Liver (tissue), 9 donors: ENCODE results near the gene LRIG1. TPM values are rescaled to one million over a fixed set of nuclear protein-coding genes. Genes with fewer than 3 reads are reported as not detected.
A peak's percentile ranks its signal among the peaks of the same experiment; 100 is the strongest.

ENCODE experiments used
- DNase-seq: peaks from one replicate; pipeline ENCODE4 v3.0.0-alpha.2; 2017; ENCODE audit warnings: low spot score
- H3K27ac ChIP-seq, 2 donors: one replicate each; pipeline ENCODE4 v1.7.0; 2013; ENCODE audit warnings: inconsistent platforms in 2 of 2, low read length in 2 of 2, control low read depth in 1 of 2, low read depth in 1 of 2, mild to moderate bottlenecking in 1 of 2
- H3K27me3 ChIP-seq, 4 donors: one replicate each; pipeline versions ENCODE4 v1.6.1 to v1.7.0; 2013; ENCODE audit warnings: low read length in 3 of 4, inconsistent platforms in 1 of 4, mild to moderate bottlenecking in 1 of 4, moderate library complexity in 1 of 4; ENCODE audit not compliant: control insufficient read depth in 4 of 4, insufficient read depth in 4 of 4
- H3K36me3 ChIP-seq, 4 donors: one replicate each; pipeline versions ENCODE4 v1.6.1 to v1.7.0; 2013; ENCODE audit warnings: low read length in 3 of 4, mild to moderate bottlenecking in 3 of 4, low read depth in 1 of 4, moderate library complexity in 1 of 4; ENCODE audit not compliant: control insufficient read depth in 4 of 4, insufficient read depth in 3 of 4
- H3K4me1 ChIP-seq, 4 donors: one replicate each; pipeline versions ENCODE4 v1.6.1 to v1.7.0; 2013; ENCODE audit warnings: low read length in 3 of 4, mild to moderate bottlenecking in 3 of 4, moderate library complexity in 1 of 4; ENCODE audit not compliant: control insufficient read depth in 4 of 4, insufficient read depth in 4 of 4
- H3K4me3 ChIP-seq, 3 donors: one replicate each; pipeline versions ENCODE4 v1.6.1 to v1.7.0; 2013; ENCODE audit warnings: low read length in 3 of 3, control low read depth in 1 of 3, low read depth in 1 of 3, mild to moderate bottlenecking in 1 of 3
- H3K9ac ChIP-seq, 2 donors: one replicate each; pipeline ENCODE4 v1.7.0; 2013; ENCODE audit warnings: low read length in 2 of 2, mild to moderate bottlenecking in 2 of 2, moderate library complexity in 2 of 2, control low read depth in 1 of 2, low read depth in 1 of 2
- H3K9me3 ChIP-seq, 4 donors: one replicate each; pipeline versions ENCODE4 v1.6.1 to v1.7.0; 2013; ENCODE audit warnings: low read length in 3 of 4; ENCODE audit not compliant: control insufficient read depth in 4 of 4
- ATF3 ChIP-seq: IDR thresholded peaks from 2 replicates; pipeline ENCODE4 v1.6.1; 2016; ENCODE audit warnings: antibody characterized with exemption
- CTCF ChIP-seq: fragments of 150-350 bp; IDR thresholded peaks from 2 replicates; pipeline ENCODE4 v1.5.1; 2017; ENCODE audit warnings: improper control_type of control experiment, low read depth, low read length; ENCODE audit not compliant: missing input control
- EGR1 ChIP-seq, 2 donors: IDR thresholded peaks; 2 replicates each; pipeline ENCODE4 v1.6.1; 2016 to 2018; ENCODE audit warnings: antibody characterized with exemption in 2 of 2, low read depth in 2 of 2
- FOXA1 ChIP-seq: IDR thresholded peaks from 2 replicates; pipeline ENCODE4 v1.6.1; 2016; ENCODE audit warnings: antibody characterized with exemption
- GABPA ChIP-seq, 2 donors: IDR thresholded peaks in 1 of 2; conservative IDR thresholded peaks in 1 of 2; 2 replicates each; pipeline ENCODE4 v1.6.1; 2016; ENCODE audit warnings: antibody characterized with exemption in 2 of 2, mild to moderate bottlenecking in 1 of 2, moderate library complexity in 1 of 2
- HNF4A ChIP-seq, 2 donors: conservative IDR thresholded peaks; 2 replicates each; pipeline ENCODE4 v1.6.1; 2016; ENCODE audit warnings: antibody characterized with exemption in 2 of 2, mild to moderate bottlenecking in 2 of 2
- HNF4G ChIP-seq: IDR thresholded peaks from 2 replicates; pipeline ENCODE4 v1.6.1; 2016; ENCODE audit warnings: antibody characterized with exemption
- JUND ChIP-seq, 2 donors: IDR thresholded peaks; 2 replicates each; pipeline ENCODE4 v1.6.1; 2016; ENCODE audit warnings: antibody characterized with exemption in 2 of 2
- NR2F2 ChIP-seq: IDR thresholded peaks from 2 replicates; pipeline ENCODE4 v1.6.1; 2016; ENCODE audit warnings: antibody characterized with exemption
- RAD21 ChIP-seq, 2 donors: IDR thresholded peaks; 2 replicates each; pipeline ENCODE4 v1.6.1; 2016; ENCODE audit warnings: antibody characterized with exemption in 2 of 2, mild to moderate bottlenecking in 2 of 2
- RXRA ChIP-seq, 2 donors: IDR thresholded peaks; 2 replicates each; pipeline ENCODE4 v1.6.1; 2017 to 2018; ENCODE audit warnings: antibody characterized with exemption in 2 of 2, mild to moderate bottlenecking in 1 of 2
- SP1 ChIP-seq: IDR thresholded peaks from 2 replicates; pipeline ENCODE4 v1.6.1; 2018; ENCODE audit warnings: antibody characterized with exemption, mild to moderate bottlenecking
- TAF1 ChIP-seq: conservative IDR thresholded peaks from 2 replicates; pipeline ENCODE4 v1.6.1; 2016; ENCODE audit warnings: antibody characterized with exemption, mild to moderate bottlenecking
- YY1 ChIP-seq: IDR thresholded peaks from 2 replicates; pipeline ENCODE4 v1.6.1; 2016; ENCODE audit warnings: antibody characterized with exemption, mild to moderate bottlenecking
- WGBS: extraction: QIAGEN DNeasy Blood & Tissue Kit; methylation state at CpG from one replicate; pipeline ENCODE4 v1.1.7; 2013; 5-methylcytosine and 5-hydroxymethylcytosine counted together
- polyA plus RNA-seq, 2 donors: library from polyadenylated mRNA; stranded (reverse) in 1 of 2; unstranded in 1 of 2; fragments of 200-250 nt in 1 of 2; fragments of >200 nt in 1 of 2; fragmentation: Nextera tagmentation in 1 of 2; extraction: Ambion mirVana in 1 of 2; gene quantifications; one replicate each; pipeline versions ENCODE4 v1.2.1 to v1.2.3, GENCODE V29; 2013 to 2015
- total RNA-seq, 2 donors: library from RNA; depleted of rRNA; stranded (reverse); fragments of >200 nt; gene quantifications; one replicate each; pipeline ENCODE4 v1.2.3, GENCODE V29; 2014
- TF ChIP-seq, protein P1 (sequence below): IDR thresholded peaks from 2 replicates; pipeline ENCODE4 v1.6.1; 2016; ENCODE audit warnings: antibody characterized with exemption, mild to moderate bottlenecking
- TF ChIP-seq, protein P2 (sequence below): IDR thresholded peaks from 2 replicates; pipeline ENCODE4 v1.6.1; 2016; ENCODE audit warnings: antibody characterized with exemption
- TF ChIP-seq, protein P3 (sequence below): IDR thresholded peaks from 2 replicates; pipeline ENCODE4 v1.6.1; 2016; ENCODE audit warnings: antibody characterized with exemption
- donor health status: healthy.
- donor health status: healthy.
- donor health status: healthy.
- donor health status: healthy.
- donor health status: healthy.

Gene LRIG1
- total and polyA plus RNA-seq, 4 donors, result 9.4 to 48.9 (median 12.9) TPM

DNA sequence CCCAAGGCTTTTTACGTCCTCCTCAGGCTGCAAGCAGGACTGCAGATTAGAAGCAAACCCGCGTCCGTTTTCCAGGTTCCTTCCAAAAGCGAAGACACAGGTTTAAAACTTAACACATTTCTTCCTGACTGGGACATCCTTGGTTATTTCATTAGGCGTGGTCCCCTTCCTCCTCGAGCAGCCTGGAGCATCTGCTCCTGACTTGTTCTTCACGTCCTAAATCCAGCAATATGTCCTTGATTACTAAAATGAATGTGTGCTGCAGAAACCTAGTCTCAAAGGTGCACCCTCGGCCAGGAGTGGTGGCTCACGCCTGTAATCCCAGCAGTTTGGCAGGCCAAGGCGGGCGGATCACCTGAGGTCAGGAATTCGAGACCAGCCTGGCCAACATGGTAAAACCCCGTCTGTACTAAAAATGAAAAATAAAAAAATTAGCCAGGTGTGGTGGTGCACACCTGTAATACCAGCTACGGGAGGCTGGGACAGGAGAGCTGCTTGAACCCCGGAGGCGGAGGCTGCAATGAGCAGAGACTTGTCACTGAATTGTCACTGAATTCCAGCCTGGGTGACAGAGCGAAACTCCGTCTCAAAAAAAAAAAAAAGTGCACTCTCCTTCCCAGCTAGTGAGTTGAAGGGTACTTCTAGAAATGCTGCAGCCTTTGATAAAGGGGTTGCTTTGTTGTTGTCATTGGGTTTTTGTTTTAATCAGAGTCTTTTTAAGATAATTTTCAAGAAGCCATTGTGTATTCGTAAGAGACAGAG lies 842 bp upstream of the LRIG1 start:
- H3K9me3 ChIP-seq, result no peaks in the 10 kb centered on the region
- no peak overlapping the region for H3K9ac ChIP-seq
- no peak for DNase-seq
- H3K4me1 ChIP-seq, result peaks cover 0 to 47% (median 30%) of the 10 kb centered on the region in 4 donors
- peak overlapping the region; percentile 27 to 74 (median 45) for H3K4me3 ChIP-seq
- H3K36me3 ChIP-seq, result no peaks in the 10 kb centered on the region
- H3K27ac ChIP-seq, result peak overlapping the region in 1 of 2 donors; percentile 9
- whole genome bisulfite sequencing, result 31% methylated on average over 20 of the region's 20 CpGs
- H3K27me3 ChIP-seq, result no peaks in the 10 kb centered on the region
- peak in 1 of 2 donors; percentile 19 for TF ChIP-seq RXRA (IDR thresholded peaks at IDR 0.05)
- no peak for TF ChIP-seq GABPA (IDR thresholded peaks at IDR 0.05 in 1 of 2, conservative IDR thresholded peaks at IDR 0.05 in 1 of 2)

DNA sequence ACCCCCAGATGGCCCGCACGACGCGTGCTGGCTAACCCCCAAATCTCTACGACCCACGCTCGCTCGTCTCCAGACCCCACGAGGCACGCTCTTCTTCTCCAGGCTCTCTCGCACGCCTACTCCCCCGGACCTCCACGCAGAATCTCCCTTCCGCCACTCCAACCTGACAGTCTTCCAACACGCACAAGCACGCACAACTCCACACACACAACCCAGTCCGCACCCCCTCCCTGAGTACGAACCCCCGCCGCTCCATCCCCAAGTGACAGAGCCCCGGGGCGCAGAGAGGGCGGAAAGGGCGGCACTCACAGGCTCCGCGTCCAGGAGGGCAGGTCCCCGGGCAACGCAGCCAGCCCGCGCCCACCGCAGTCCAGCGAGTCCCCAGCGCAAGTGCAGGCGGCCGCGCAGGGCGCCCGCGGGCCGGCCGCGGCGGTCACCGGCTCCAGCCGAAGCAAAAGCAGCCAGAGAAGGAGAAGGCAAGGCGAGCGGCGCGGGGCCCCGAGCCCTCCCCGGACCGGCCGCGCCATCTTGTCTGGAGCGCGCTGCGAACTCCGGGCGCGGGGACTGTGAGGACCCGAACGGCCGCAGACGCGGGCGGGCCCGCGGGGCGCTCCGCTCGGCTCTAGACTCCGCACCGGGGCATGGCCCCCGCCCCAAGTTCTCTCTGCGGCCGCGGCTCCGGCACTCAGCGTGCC lies 794 bp downstream of the LRIG1 start:
- Histone ChIP-seq H3K4me3 (peak overlapping the region; percentile 84 to 93 (median 92)), H3K27me3 (no peaks in the 10 kb centered on the region), H3K9ac (peak overlapping the region in 1 of 2 donors; percentile 71), H3K4me1 (peaks cover 5 to 43% (median 29%) of the 10 kb centered on the region in 4 donors), H3K27ac (peak overlapping the region; percentile 77 to 86), H3K9me3 (no peaks in the 10 kb centered on the region), H3K36me3 (no peaks in the 10 kb centered on the region)
- TF ChIP-seq HNF4A (conservative IDR thresholded peaks at IDR 0.05), result no peak
- no peak for TF ChIP-seq HNF4G
- TF ChIP-seq ATF3, result no peak
- no peak for TF ChIP-seq SP1
- no peak for TF ChIP-seq EGR1 (IDR thresholded peaks at IDR 0.05; ENCODE audit: low read depth in 2 of 2)
- TF ChIP-seq RXRA (IDR thresholded peaks at IDR 0.05), result no peak
- no peak for TF ChIP-seq TAF1
- TF ChIP-seq RAD21 (IDR thresholded peaks at IDR 0.05), result no peak
- TF ChIP-seq, protein P1, sequence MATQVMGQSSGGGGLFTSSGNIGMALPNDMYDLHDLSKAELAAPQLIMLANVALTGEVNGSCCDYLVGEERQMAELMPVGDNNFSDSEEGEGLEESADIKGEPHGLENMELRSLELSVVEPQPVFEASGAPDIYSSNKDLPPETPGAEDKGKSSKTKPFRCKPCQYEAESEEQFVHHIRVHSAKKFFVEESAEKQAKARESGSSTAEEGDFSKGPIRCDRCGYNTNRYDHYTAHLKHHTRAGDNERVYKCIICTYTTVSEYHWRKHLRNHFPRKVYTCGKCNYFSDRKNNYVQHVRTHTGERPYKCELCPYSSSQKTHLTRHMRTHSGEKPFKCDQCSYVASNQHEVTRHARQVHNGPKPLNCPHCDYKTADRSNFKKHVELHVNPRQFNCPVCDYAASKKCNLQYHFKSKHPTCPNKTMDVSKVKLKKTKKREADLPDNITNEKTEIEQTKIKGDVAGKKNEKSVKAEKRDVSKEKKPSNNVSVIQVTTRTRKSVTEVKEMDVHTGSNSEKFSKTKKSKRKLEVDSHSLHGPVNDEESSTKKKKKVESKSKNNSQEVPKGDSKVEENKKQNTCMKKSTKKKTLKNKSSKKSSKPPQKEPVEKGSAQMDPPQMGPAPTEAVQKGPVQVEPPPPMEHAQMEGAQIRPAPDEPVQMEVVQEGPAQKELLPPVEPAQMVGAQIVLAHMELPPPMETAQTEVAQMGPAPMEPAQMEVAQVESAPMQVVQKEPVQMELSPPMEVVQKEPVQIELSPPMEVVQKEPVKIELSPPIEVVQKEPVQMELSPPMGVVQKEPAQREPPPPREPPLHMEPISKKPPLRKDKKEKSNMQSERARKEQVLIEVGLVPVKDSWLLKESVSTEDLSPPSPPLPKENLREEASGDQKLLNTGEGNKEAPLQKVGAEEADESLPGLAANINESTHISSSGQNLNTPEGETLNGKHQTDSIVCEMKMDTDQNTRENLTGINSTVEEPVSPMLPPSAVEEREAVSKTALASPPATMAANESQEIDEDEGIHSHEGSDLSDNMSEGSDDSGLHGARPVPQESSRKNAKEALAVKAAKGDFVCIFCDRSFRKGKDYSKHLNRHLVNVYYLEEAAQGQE, result no peak
- TF ChIP-seq FOXA1, result no peak
- TF ChIP-seq, protein P2, sequence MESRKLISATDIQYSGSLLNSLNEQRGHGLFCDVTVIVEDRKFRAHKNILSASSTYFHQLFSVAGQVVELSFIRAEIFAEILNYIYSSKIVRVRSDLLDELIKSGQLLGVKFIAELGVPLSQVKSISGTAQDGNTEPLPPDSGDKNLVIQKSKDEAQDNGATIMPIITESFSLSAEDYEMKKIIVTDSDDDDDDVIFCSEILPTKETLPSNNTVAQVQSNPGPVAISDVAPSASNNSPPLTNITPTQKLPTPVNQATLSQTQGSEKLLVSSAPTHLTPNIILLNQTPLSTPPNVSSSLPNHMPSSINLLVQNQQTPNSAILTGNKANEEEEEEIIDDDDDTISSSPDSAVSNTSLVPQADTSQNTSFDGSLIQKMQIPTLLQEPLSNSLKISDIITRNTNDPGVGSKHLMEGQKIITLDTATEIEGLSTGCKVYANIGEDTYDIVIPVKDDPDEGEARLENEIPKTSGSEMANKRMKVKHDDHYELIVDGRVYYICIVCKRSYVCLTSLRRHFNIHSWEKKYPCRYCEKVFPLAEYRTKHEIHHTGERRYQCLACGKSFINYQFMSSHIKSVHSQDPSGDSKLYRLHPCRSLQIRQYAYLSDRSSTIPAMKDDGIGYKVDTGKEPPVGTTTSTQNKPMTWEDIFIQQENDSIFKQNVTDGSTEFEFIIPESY, result no peak
- no peak for TF ChIP-seq JUND (IDR thresholded peaks at IDR 0.05)
- TF ChIP-seq, protein P3, sequence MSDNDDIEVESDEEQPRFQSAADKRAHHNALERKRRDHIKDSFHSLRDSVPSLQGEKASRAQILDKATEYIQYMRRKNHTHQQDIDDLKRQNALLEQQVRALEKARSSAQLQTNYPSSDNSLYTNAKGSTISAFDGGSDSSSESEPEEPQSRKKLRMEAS, result no peak
- no peak for TF ChIP-seq CTCF
- TF ChIP-seq YY1, result no peak
- no peak for TF ChIP-seq NR2F2
- peak; percentile 56 for DNase-seq
- under 1% methylated on average over 80 of the region's 80 CpGs for WGBS
